ENCODE measurements around the gene TAPBPL.
A peak's percentile ranks its signal among the peaks of the same experiment; 100 is the strongest.

The TAPBPL gene

GRCh38 chr12:6437586-6437985 lies 14.3 kb upstream of the TAPBPL start:
- no peak for DNase-seq

- DNase-seq = no peak
Measured at GRCh38 chr12:6438345-6438744, 13.5 kb upstream of the TAPBPL start.

GRCh38 chr12:6440391-6440790 lies 11.5 kb upstream of the TAPBPL start:
- DNase-seq = no peak

- DNase-seq = no peak
Measured at GRCh38 chr12:6442836-6443235, 9.0 kb upstream of the TAPBPL start.

- peak; percentile 75 for DNase-seq
Measured at GRCh38 chr12:6443361-6443983, 8.4 kb upstream of the TAPBPL start.

GRCh38 chr12:6444031-6444430 lies 7.8 kb upstream of the TAPBPL start:
- DNase-seq = no peak

GRCh38 chr12:6444704-6445688 lies 6.8 kb upstream of the TAPBPL start, which contains the start of gene CD27:
CD27 (plus strand) TSS chr12:6444955; CDS start chr12:6445096, 141 bp downstream.
- DNase-seq = no peak

GRCh38 chr12:6450091-6450868 lies 1.6 kb upstream of the TAPBPL start:
- no peak for DNase-seq

GRCh38 chr12:6450869-6451347 lies 934 bp upstream of the TAPBPL start:
- DNase-seq = peak; percentile 42

- DNase-seq = peak; percentile 48
Measured at GRCh38 chr12:6452245-6452943, 552 bp downstream of the TAPBPL start.

- DNase-seq = peak; percentile 71
Measured at GRCh38 chr12:6452944-6453630, 1.2 kb downstream of the TAPBPL start.

GRCh38 chr12:6457220-6457945 lies 5.5 kb downstream of the TAPBPL start:
- DNase-seq = no peak

- DNase-seq = no peak
Measured at GRCh38 chr12:6458281-6459003, 6.6 kb downstream of the TAPBPL start.

GRCh38 chr12:6459004-6459337 lies 7.1 kb downstream of the TAPBPL start:
- DNase-seq = no peak

GRCh38 chr12:6460751-6461371 lies 9.0 kb downstream of the TAPBPL start:
- DNase-seq = peak; percentile 70

- DNase-seq = peak; percentile 94
Measured at GRCh38 chr12:6461401-6462233, 9.8 kb downstream of the TAPBPL start.

- peak; percentile 55 for DNase-seq
Measured at GRCh38 chr12:6462234-6462995, 10.6 kb downstream of the TAPBPL start.

- no peak for DNase-seq
Measured at GRCh38 chr12:6463216-6463615, 11.4 kb downstream of the TAPBPL start.

Measured in activated CD4-positive, alpha-beta T cell treated with anti-CD3 and anti-CD28 coated beads, Interleukin-2, Interleukin-6, amounts not matched to agents 100 ng/mL and 50 ng/mL, durations not matched to agents 16 hours and 8 hours (primary cell).